Right lobe of liver (tissue), 4 donors: Measurements from ENCODE around the gene TOM1L2.

Experiments
- POLR2A ChIP-seq: fragments of 450-650 bp; IDR thresholded peaks from one replicate; pipeline ENCODE4 v1.6.1; 2017; ENCODE audit warnings: antibody characterized with exemption, mild to moderate bottlenecking
- TF ChIP-seq, protein P1 (sequence below), 4 donors: fragments of 200-600 bp in 3 of 4; fragments of 450-650 bp in 1 of 4; IDR thresholded peaks; one replicate each; pipeline versions ENCODE4 v1.5.1 to v1.8.0; 2016 to 2022; ENCODE audit warnings: antibody characterized with exemption in 4 of 4, mild to moderate bottlenecking in 2 of 4
- donor health status: DM: no; HTN: no; CAD: no.
- donor health status: DM: no; HTN: no; CAD: no.
- donor health status: DM: no; HTN: yes; CAD: no.

DNA sequence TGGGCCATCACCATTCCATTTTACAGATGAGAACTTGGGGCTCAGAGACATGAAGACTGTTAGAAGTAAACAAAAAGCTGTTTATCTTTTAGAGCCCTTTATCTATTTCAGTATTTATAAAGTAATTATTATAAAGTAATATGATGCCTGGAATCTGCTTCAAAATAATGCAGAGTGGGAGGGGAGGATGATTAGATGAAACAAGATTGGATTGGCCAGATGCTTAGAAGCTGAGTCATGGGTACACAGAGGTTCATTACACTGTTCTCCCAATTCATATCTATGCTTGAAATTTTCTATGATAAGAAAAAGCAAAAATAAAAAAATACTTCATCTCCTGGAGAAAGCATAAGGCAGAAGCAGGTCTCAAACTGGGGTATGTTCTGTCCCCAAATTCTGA, 29.4 kb downstream of the TOM1L2 start:
- TF ChIP-seq, protein P1, sequence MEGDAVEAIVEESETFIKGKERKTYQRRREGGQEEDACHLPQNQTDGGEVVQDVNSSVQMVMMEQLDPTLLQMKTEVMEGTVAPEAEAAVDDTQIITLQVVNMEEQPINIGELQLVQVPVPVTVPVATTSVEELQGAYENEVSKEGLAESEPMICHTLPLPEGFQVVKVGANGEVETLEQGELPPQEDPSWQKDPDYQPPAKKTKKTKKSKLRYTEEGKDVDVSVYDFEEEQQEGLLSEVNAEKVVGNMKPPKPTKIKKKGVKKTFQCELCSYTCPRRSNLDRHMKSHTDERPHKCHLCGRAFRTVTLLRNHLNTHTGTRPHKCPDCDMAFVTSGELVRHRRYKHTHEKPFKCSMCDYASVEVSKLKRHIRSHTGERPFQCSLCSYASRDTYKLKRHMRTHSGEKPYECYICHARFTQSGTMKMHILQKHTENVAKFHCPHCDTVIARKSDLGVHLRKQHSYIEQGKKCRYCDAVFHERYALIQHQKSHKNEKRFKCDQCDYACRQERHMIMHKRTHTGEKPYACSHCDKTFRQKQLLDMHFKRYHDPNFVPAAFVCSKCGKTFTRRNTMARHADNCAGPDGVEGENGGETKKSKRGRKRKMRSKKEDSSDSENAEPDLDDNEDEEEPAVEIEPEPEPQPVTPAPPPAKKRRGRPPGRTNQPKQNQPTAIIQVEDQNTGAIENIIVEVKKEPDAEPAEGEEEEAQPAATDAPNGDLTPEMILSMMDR (IDR thresholded peaks at IDR 0.05): no peak
- no peak for TF ChIP-seq POLR2A
